Calu3 (cell line): ENCODE results near the gene EID3. TPM values are rescaled to one million over a fixed set of nuclear protein-coding genes. Genes with fewer than 3 reads are reported as not detected.
A peak's percentile ranks its signal among the peaks of the same experiment; 100 is the strongest.

Experiments used
- BruUV-seq: library from RNA; stranded (reverse); fragments of 400-500 nt; replicated peaks from 2 replicates; lab custom pipeline; 2021; lab: Mats Ljungman, UMichigan
- CTCF ChIA-PET: fragments of 300-600 bp; sonication (Branson Sonifier 250); formaldehyde crosslinking; loops from one replicate; lab custom pipeline; 2022; ENCODE audit warnings: antibody characterized with exemption; lab: Charles Lee
- DNase-seq: peaks from one replicate; pipeline ENCODE4 v3.0.0; 2022
- H3K27ac Mint-ChIP-seq: one replicate; pipeline ENCODE4 v1.8.0; 2022; ENCODE audit warnings: mixed read lengths; ENCODE audit not compliant: unreplicated experiment
- H3K27me3 Mint-ChIP-seq: one replicate; pipeline ENCODE4 v1.8.0; 2022; ENCODE audit warnings: mixed read lengths; ENCODE audit not compliant: unreplicated experiment
- H3K36me3 Mint-ChIP-seq: one replicate; pipeline ENCODE4 v1.8.0; 2022; ENCODE audit warnings: mild to moderate bottlenecking, moderate library complexity, mixed read lengths; ENCODE audit not compliant: insufficient read depth, unreplicated experiment
- H3K4me1 Mint-ChIP-seq: one replicate; pipeline ENCODE4 v1.8.0; 2022; ENCODE audit warnings: mild to moderate bottlenecking, low read depth, mixed read lengths; ENCODE audit not compliant: unreplicated experiment
- H3K4me3 Mint-ChIP-seq: one replicate; pipeline ENCODE4 v1.8.0; 2022; ENCODE audit warnings: mild to moderate bottlenecking, low read depth, moderate library complexity, mixed read lengths; ENCODE audit not compliant: unreplicated experiment
- H3K9me3 Mint-ChIP-seq: one replicate; pipeline ENCODE4 v1.8.0; 2022; ENCODE audit warnings: low read depth, mixed read lengths; ENCODE audit not compliant: unreplicated experiment
- intact Hi-C: fragments of 100-400 bp; cut with micrococcal nuclease; formaldehyde crosslinking; loops from one replicate; pipeline ENCODE4 v1.10.0; 2022; ENCODE audit not compliant: unreplicated experiment
- total RNA-seq: library from RNA; stranded (reverse); gene quantifications from 2 replicates; pipeline ENCODE4 v1.2.3, GENCODE V29; 2022
- TF ChIP-seq, protein P1 (sequence below): fragments of 200-600 bp; IDR thresholded peaks from one replicate; pipeline ENCODE4 v1.8.0; 2022; ENCODE audit warnings: antibody characterized with exemption; ENCODE audit not compliant: unreplicated experiment

EID3 gene
- total RNA-seq, 1 experiment from 2014 or later = 5.5 TPM

DNA sequence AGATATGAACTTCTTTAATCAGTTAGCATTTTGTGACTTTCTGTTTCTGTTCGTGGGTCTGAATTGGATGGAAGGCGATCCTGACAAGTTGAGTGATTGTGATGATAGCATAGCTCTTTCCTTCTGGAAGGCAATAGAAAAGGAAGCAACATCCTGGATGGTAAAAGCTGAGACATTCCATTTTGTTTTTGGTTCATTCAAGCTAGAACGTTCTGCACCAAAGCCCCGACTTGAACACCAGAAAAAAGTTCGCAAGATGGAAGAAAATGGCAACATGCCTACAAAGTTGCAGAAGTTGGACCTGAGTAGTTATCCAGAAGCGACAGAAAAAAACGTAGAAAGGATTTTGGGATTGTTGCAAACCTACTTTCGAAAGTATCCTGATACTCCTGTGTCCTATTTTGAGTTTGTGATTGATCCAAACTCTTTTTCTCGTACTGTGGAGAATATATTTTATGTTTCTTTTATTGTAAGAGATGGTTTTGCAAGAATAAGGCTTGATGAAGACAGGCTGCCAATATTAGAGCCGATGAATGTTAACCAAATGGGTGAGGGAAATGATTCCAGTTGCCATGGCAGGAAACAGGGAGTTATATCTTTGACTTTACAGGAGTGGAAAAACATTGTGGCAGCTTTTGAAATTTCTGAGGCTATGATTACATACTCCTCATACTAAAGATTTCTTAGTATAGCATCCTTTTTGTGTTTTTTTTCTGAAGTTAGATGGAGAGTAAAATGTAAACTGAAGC is 896 bp downstream of the EID3 start:
- peak overlapping the region; percentile 52 for H3K27ac Mint-ChIP-seq
- no peaks in the 10 kb centered on the region for H3K27me3 Mint-ChIP-seq
- no peak for DNase-seq
- CTCF ChIA-PET = interaction anchor here (0.9 kb wide), 1 partner anchor 9 kb away, joined by 3 read pairs; no protein-coding TSS in a partner anchor
- H3K36me3 Mint-ChIP-seq = peaks cover 96% of the 10 kb centered on the region
- intact Hi-C loops = no loop called here
- no peaks in the 10 kb centered on the region for H3K9me3 Mint-ChIP-seq
- no peak overlapping the region for H3K4me3 Mint-ChIP-seq
- no TSS peak for BruUV-seq
- H3K4me1 Mint-ChIP-seq = peaks cover 54% of the 10 kb centered on the region
- TF ChIP-seq, protein P1, sequence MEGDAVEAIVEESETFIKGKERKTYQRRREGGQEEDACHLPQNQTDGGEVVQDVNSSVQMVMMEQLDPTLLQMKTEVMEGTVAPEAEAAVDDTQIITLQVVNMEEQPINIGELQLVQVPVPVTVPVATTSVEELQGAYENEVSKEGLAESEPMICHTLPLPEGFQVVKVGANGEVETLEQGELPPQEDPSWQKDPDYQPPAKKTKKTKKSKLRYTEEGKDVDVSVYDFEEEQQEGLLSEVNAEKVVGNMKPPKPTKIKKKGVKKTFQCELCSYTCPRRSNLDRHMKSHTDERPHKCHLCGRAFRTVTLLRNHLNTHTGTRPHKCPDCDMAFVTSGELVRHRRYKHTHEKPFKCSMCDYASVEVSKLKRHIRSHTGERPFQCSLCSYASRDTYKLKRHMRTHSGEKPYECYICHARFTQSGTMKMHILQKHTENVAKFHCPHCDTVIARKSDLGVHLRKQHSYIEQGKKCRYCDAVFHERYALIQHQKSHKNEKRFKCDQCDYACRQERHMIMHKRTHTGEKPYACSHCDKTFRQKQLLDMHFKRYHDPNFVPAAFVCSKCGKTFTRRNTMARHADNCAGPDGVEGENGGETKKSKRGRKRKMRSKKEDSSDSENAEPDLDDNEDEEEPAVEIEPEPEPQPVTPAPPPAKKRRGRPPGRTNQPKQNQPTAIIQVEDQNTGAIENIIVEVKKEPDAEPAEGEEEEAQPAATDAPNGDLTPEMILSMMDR = no peak

DNA sequence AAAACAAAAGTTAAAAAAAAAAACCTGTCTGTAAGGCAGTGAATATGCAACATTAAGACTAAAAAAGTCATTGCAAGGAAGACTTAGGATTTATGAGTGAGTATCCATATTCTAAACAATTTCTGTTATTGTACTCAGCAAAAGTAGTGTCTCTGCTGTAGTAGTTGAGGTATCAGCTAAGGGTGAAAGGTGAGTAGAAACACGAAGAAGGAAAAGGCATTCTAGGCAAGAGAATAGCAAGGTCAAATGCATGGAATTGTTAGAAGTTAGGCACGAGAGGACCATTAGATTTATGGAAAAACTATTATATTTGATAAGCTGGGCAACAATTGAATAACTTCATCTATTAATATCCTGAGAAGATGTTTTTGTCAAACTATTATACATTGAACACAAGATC is 1.8 kb downstream of the EID3 start:
- no peaks in the 10 kb centered on the region for H3K9me3 Mint-ChIP-seq
- TF ChIP-seq, protein P1 = no peak
- no peaks in the 10 kb centered on the region for H3K27me3 Mint-ChIP-seq
- peaks cover 54% of the 10 kb centered on the region for H3K4me1 Mint-ChIP-seq
- CTCF ChIA-PET = no interaction called here
- H3K4me3 Mint-ChIP-seq = no peak overlapping the region
- TSS peak; percentile 2 for BruUV-seq
- H3K36me3 Mint-ChIP-seq = peaks cover 95% of the 10 kb centered on the region
- intact Hi-C loops = no loop called here
- H3K27ac Mint-ChIP-seq = peak overlapping the region; percentile 40
- DNase-seq = no peak

DNA sequence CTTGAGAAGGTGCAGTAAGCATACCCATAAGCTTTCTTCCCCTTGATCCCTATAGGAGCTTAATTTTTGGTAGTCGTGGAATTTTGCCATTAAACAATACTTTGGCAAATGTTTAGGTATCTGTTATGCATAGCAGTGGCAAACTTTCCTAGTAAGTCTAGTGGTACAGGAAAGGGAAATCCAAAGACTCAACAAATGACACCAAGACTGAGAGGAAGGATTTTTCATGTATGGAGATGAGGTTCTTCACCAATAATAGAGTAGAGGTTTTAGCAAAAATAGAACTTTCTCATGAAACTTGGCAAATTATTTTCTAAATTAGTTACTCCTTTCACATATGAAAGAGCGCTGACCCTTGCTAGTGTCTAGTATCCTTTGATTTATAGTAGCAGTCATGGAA is 2.8 kb downstream of the EID3 start:
- no peak for DNase-seq
- TF ChIP-seq, protein P1 = no peak
- no peak overlapping the region for H3K4me3 Mint-ChIP-seq
- peaks cover 88% of the 10 kb centered on the region for H3K36me3 Mint-ChIP-seq
- H3K27me3 Mint-ChIP-seq = no peaks in the 10 kb centered on the region
- CTCF ChIA-PET = interaction anchor here (1.5 kb wide), 1 partner anchor 87 kb away, joined by 3 read pairs; no protein-coding TSS in a partner anchor
- no peaks in the 10 kb centered on the region for H3K9me3 Mint-ChIP-seq
- BruUV-seq = no TSS peak
- intact Hi-C loops = no loop called here
- H3K27ac Mint-ChIP-seq = no peak overlapping the region
- H3K4me1 Mint-ChIP-seq = peaks cover 52% of the 10 kb centered on the region

DNA sequence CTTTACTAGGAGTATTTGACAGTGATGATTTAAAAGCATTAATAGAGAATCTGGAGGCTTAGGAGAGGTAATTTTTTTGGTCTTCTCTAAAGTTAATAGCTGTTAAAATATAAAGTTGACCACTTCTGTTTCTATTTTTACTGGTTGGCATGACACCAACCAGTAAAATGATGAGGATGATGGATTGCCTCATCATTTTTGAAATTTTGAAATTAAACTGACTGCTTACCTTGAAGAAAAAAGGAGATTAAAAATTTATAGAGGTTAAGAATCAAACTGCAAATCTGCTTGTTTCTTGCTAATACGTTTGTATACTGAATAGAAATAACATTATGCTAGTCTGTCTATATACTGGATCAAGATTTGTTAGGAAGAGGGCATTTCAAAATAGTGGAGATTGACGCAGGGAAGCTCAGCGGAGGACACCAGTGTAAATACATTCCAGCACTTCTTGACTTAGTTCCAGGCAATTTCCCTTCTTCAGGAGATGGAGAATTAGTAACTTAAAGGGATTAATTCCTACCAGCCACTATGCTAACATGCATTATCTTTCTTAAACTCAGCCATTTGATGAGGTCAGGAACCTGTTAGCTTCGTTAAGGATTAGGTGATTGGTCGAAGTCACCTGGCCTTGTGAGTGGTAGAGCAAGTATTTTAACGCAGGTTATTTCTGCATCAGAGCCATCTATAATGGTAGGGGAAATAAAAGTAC is 3.6 kb downstream of the EID3 start:
- BruUV-seq = no TSS peak
- no peak for DNase-seq
- H3K36me3 Mint-ChIP-seq = peaks cover 89% of the 10 kb centered on the region
- H3K4me3 Mint-ChIP-seq = peak overlapping the region; percentile 9
- intact Hi-C loops = no loop called here
- no peaks in the 10 kb centered on the region for H3K9me3 Mint-ChIP-seq
- H3K27ac Mint-ChIP-seq = peak overlapping the region; percentile 73
- H3K4me1 Mint-ChIP-seq = peaks cover 54% of the 10 kb centered on the region
- no peaks in the 10 kb centered on the region for H3K27me3 Mint-ChIP-seq
- TF ChIP-seq, protein P1 = no peak
- CTCF ChIA-PET = interaction anchor here (0.5 to 1.5 kb wide), 4 partner anchors 15 to 502 kb away, joined by 3 to 7 read pairs (median 3); no protein-coding TSS in a partner anchor
